A549 (cell line): Measurements from ENCODE around the gene UBA7.

ENCODE experiments used
- CTCF ChIP-seq: fragments of >200 bp; sonication (Bioruptor Twin); formaldehyde crosslinking; IDR thresholded peaks from 3 replicates; pipeline ENCODE4 v1.5.1; 2016
- EP300 ChIP-seq, 2 experiments: fragments of >200 bp; sonication (Bioruptor Twin); formaldehyde crosslinking; IDR thresholded peaks; 2 replicates in 1 of 2; 3 replicates in 1 of 2; pipeline ENCODE4 v1.6.1; 2016 to 2017
- KDM1A ChIP-seq: fragments of 200-600 bp; sonication (generic); IDR thresholded peaks from 2 replicates; pipeline ENCODE4 v1.6.1; 2016; ENCODE audit warnings: low read depth, mild to moderate bottlenecking
- MAX ChIP-seq: IDR thresholded peaks from 2 replicates; pipeline ENCODE4 v1.6.1; 2012
- PBX3 ChIP-seq: IDR thresholded peaks from 2 replicates; pipeline ENCODE4 v1.6.1; 2012
- POLR2A ChIP-seq: IDR thresholded peaks from 2 replicates; pipeline ENCODE4 v1.6.1; 2012; ENCODE audit warnings: mild to moderate bottlenecking, low read length
- RCOR1 ChIP-seq: fragments of 150-350 bp; IDR thresholded peaks from 2 replicates; pipeline ENCODE4 v1.6.1; 2014; ENCODE audit warnings: antibody characterized with exemption, low read length, low read depth
- ZNF302 ChIP-seq: fragments of 250-450 bp; sonication (Bioruptor Pico); IDR thresholded peaks from 2 replicates; pipeline ENCODE4 v1.9.0; 2021; ENCODE audit warnings: inconsistent platforms, mild to moderate bottlenecking, moderate library complexity

GRCh38 chr3:49840388-49840787 is 26.6 kb upstream of the UBA7 start:
- no peak for TF ChIP-seq PBX3
- TF ChIP-seq KDM1A: no peak
- TF ChIP-seq RCOR1: no peak
- no peak for TF ChIP-seq CTCF
- no peak for TF ChIP-seq POLR2A
- no peak for TF ChIP-seq ZNF302 (CRISPR knock-in tag)
- no peak for TF ChIP-seq EP300 (IDR thresholded peaks at IDR 0.05)
- no peak for TF ChIP-seq MAX
